IMR-90 (cell line): Measurements from ENCODE around the gene ORC1. TPM values are rescaled to one million over a fixed set of nuclear protein-coding genes. Genes with fewer than 3 reads are reported as not detected.

Source experiments
- ATAC-seq: fragments of 200-7000 bp; cut with Tn5 transposase; 2 replicates; pipeline ENCODE4 v1.9.1; 2020; ENCODE audit warnings: low read depth, mild to moderate bottlenecking, moderate library complexity
- BruUV-seq: library from RNA; stranded (reverse); fragments of 400-500 nt; replicated peaks from 2 replicates; lab custom pipeline; 2021; lab: Mats Ljungman, UMichigan
- CTCF ChIA-PET: fragments of 300-600 bp; formaldehyde crosslinking; extraction: SDS; loops from one replicate; lab custom pipeline; 2021; ENCODE audit warnings: antibody characterized with exemption; lab: Yijun Ruan, JAX
- POLR2A ChIA-PET: fragments of 300-600 bp; sonication (Branson Sonifier 250); formaldehyde crosslinking; loops from one replicate; lab custom pipeline; 2022; ENCODE audit warnings: antibody characterized with exemption; ENCODE audit not compliant: unreplicated experiment; lab: Charles Lee
- DNase-seq: peaks from one replicate; pipeline ENCODE4 v3.0.0; 2013
- H2AFZ ChIP-seq: replicated peaks from 2 replicates; pipeline ENCODE3; 2013; ENCODE audit warnings: low read length, mild to moderate bottlenecking; ENCODE audit not compliant: poor library complexity
- H2AK5ac ChIP-seq: 2 replicates; pipeline ENCODE4 v1.6.1; 2013; ENCODE audit warnings: low read depth, low read length, inconsistent platforms
- H2AK9ac ChIP-seq: replicated peaks from 2 replicates; pipeline ENCODE3; 2013; ENCODE audit warnings: mild to moderate bottlenecking, low read depth, low read length, moderate library complexity; ENCODE audit not compliant: poor library complexity
- H2BK120ac ChIP-seq: 2 replicates; pipeline ENCODE4 v1.6.1; 2013; ENCODE audit warnings: low read depth, low read length, inconsistent platforms
- H2BK15ac ChIP-seq: 3 replicates; pipeline ENCODE4 v1.6.1; 2013; ENCODE audit warnings: low read depth, low read length, inconsistent platforms
- H2BK20ac ChIP-seq: 2 replicates; pipeline ENCODE4 v1.6.1; 2013; ENCODE audit warnings: low read depth, mild to moderate bottlenecking, inconsistent platforms, low read length, moderate library complexity
- H2BK5ac ChIP-seq: 2 replicates; pipeline ENCODE4 v1.6.1; 2013; ENCODE audit warnings: mild to moderate bottlenecking, low read depth, low read length, inconsistent platforms; ENCODE audit not compliant: poor library complexity, severe bottlenecking
- H3K14ac ChIP-seq: replicated peaks from 2 replicates; pipeline ENCODE4 v1.6.1; 2013; ENCODE audit warnings: low read depth, low read length, inconsistent platforms
- H3K18ac ChIP-seq: 2 replicates; pipeline ENCODE4 v1.6.1; 2013; ENCODE audit warnings: low read depth, low read length, control low read depth
- H3K23ac ChIP-seq: 2 replicates; pipeline ENCODE4 v1.6.1; 2013; ENCODE audit warnings: low read depth, low read length, inconsistent platforms
- H3K27ac ChIP-seq: 2 replicates; pipeline ENCODE4 v1.5.1; 2013; ENCODE audit warnings: mild to moderate bottlenecking, control low read depth, low read length; ENCODE audit not compliant: insufficient read depth
- H3K27me3 ChIP-seq: 2 replicates; pipeline ENCODE4 v1.6.1; 2013; ENCODE audit warnings: low read length; ENCODE audit not compliant: control insufficient read depth, insufficient read depth
- H3K36me3 ChIP-seq: 2 replicates; pipeline ENCODE4 v1.6.1; 2013; ENCODE audit warnings: low read length, mixed read lengths; ENCODE audit not compliant: control insufficient read depth, insufficient read depth
- H3K4ac ChIP-seq: 2 replicates; pipeline ENCODE4 v1.6.1; 2013; ENCODE audit warnings: low read depth, low read length, inconsistent platforms
- H3K4me1 ChIP-seq: 2 replicates; pipeline ENCODE4 v1.6.1; 2013; ENCODE audit warnings: low read length, mixed read lengths; ENCODE audit not compliant: control insufficient read depth, insufficient read depth
- H3K4me2 ChIP-seq: 2 replicates; pipeline ENCODE4 v1.6.1; 2013; ENCODE audit warnings: low read depth, mild to moderate bottlenecking, control low read depth, low read length, moderate library complexity
- H3K4me3 ChIP-seq: 2 replicates; pipeline ENCODE4 v1.5.1; 2013; ENCODE audit warnings: low read depth, mild to moderate bottlenecking, control low read depth, low read length, moderate library complexity; ENCODE audit not compliant: insufficient read depth
- H3K56ac ChIP-seq: 2 replicates; pipeline ENCODE4 v1.6.1; 2013; ENCODE audit warnings: low read length, inconsistent platforms; ENCODE audit not compliant: insufficient read depth; ENCODE audit errors: extremely low read depth
- H3K79me1 ChIP-seq, 2 experiments: 2 replicates each; pipeline ENCODE4 v1.6.1; 2013; ENCODE audit warnings: low read length in 2 of 2, inconsistent platforms in 1 of 2, low read depth in 1 of 2
- H3K9ac ChIP-seq: 2 replicates; pipeline ENCODE4 v1.6.1; 2013; ENCODE audit warnings: low read depth, low read length, control low read depth
- H3K9me1 ChIP-seq: 2 replicates; pipeline ENCODE4 v1.6.1; 2013; ENCODE audit warnings: low read length, inconsistent platforms; ENCODE audit not compliant: insufficient read depth
- H3K9me3 ChIP-seq: 2 replicates; pipeline ENCODE4 v1.6.1; 2013; ENCODE audit warnings: low read length; ENCODE audit not compliant: control insufficient read depth, insufficient read depth
- H4K20me1 ChIP-seq: 2 replicates; pipeline ENCODE4 v1.6.1; 2013; ENCODE audit warnings: low read length, inconsistent platforms; ENCODE audit not compliant: insufficient read depth
- H4K5ac ChIP-seq: 2 replicates; pipeline ENCODE4 v1.6.1; 2013; ENCODE audit warnings: mild to moderate bottlenecking, low read depth, low read length, control low read depth
- H4K8ac ChIP-seq, 2 experiments: 2 replicates each; pipeline ENCODE4 v1.6.1; 2013; ENCODE audit warnings: low read depth in 2 of 2, low read length in 2 of 2, control low read depth in 1 of 2, inconsistent platforms in 1 of 2
- H4K91ac ChIP-seq: 2 replicates; pipeline ENCODE4 v1.6.1; 2013; ENCODE audit warnings: low read depth, low read length, inconsistent platforms; ENCODE audit not compliant: insufficient read depth
- MAZ ChIP-seq: IDR thresholded peaks from 2 replicates; pipeline ENCODE4 v1.6.1; 2012; ENCODE audit warnings: low read depth, mild to moderate bottlenecking, low read length, improper control_type of control experiment, moderate library complexity, borderline replicate concordance
- MXI1 ChIP-seq: IDR thresholded peaks from 2 replicates; pipeline ENCODE4 v1.6.1; 2012; ENCODE audit warnings: low read depth, mild to moderate bottlenecking, low read length, moderate library complexity, borderline replicate concordance
- WGBS, 2 experiments: methylation state at CpG; one replicate each; pipeline versions ENCODE4 v1.1.5 to v1.1.7; 2013; ENCODE audit warnings: missing lambda C conversion rate in 2 of 2; ENCODE audit not compliant: insufficient read length in 1 of 2; ENCODE audit errors: extremely low coverage in 2 of 2; 5-methylcytosine and 5-hydroxymethylcytosine counted together
- dilution Hi-C: fragments of 300-500 bp; cut with HindIII; formaldehyde crosslinking; loops from one replicate; pipeline ENCODE4 v1.14.3; 2018; ENCODE audit warnings: low sequenced_read_pairs; ENCODE audit not compliant: unreplicated experiment
- in situ Hi-C: fragments of 300-500 bp; cut with MboI; formaldehyde crosslinking; loops from 3 replicates; pipeline ENCODE4 v1.14.3; 2019; ENCODE audit warnings: low sequenced_read_pairs, inconsistent platforms, mixed read lengths
- intact Hi-C: fragments of 100-400 bp; cut with micrococcal nuclease; formaldehyde crosslinking; loops from 2 replicates; pipeline ENCODE4 v1.10.0; 2022
- polyA plus RNA-seq, 3 experiments: library from polyadenylated mRNA; depleted of rRNA; stranded (reverse); fragments of >200 nt; gene quantifications; 2 replicates each; pipeline ENCODE4 v1.2.3, GENCODE V29; 2012; ENCODE audit warnings: low replicate concordance in 1 of 3
- total RNA-seq: library from RNA; depleted of rRNA; stranded (reverse); fragments of >200 nt; gene quantifications from 2 replicates; pipeline ENCODE4 v1.2.3, GENCODE V29; 2012

ORC1 gene
- total and polyA plus RNA-seq, 2 of the 4 experiments (the other 2 are of a cell fraction): 6.3 to 10.6 TPM

DNA sequence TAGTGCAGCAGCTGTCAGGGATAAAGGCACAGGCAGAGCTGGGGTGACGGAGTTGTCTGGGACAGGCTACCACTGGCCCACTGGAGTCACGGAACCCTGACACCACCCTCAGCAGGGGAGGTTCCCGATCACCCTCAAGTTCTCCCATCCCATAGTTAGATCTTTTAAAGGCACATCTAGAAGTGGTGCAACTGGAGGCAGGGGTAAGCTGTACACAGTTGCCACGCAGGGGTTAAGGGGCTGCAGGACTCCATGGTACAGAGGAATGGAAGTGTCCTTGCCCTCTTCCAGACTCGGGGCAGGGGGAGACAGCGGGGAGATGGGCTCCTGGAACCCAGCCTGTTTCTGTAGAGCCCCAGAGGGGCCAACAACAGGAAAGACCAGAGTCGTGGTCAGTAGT lies 51.5 kb downstream of the ORC1 start:
- H3K14ac ChIP-seq: no peak overlapping the region
- H3K9me1 ChIP-seq: 0 out of 2 replicates have a peak, but pooled peaks cover 8% of the 10 kb centered on the region
- dilution Hi-C loops (no loop called here), in situ Hi-C loops (no loop called here), intact Hi-C loops (no loop called here)
- no peak overlapping the region for H3K18ac ChIP-seq
- H3K4ac ChIP-seq: no peak overlapping the region
- H2BK5ac ChIP-seq: no peak overlapping the region
- no peak overlapping the region for H2AK5ac ChIP-seq
- DNase-seq (no peak), ATAC-seq (no peak)
- H2BK20ac ChIP-seq: no peak overlapping the region
- no peak overlapping the region for H3K4me2 ChIP-seq
- no peak overlapping the region for H4K91ac ChIP-seq
- H2BK15ac ChIP-seq: no peak overlapping the region
- WGBS, 2 experiments: 92% methylated on average over 2 of the region's 7 CpGs; no CpG with 5 or more reads in 1 of the 2 experiments
- H4K8ac ChIP-seq: no peak overlapping the region
- no peak overlapping the region for H3K23ac ChIP-seq
- no peak overlapping the region for H2AFZ ChIP-seq
- H3K79me1 ChIP-seq: peaks cover 0 to 3% of the 10 kb centered on the region in 2 experiments; a peak in 1 of 4 replicates
- TF ChIP-seq MXI1 (no peak), MAZ (no peak)
- H3K27me3 ChIP-seq: no peaks in the 10 kb centered on the region
- peaks cover 53% of the 10 kb centered on the region for H3K36me3 ChIP-seq
- no peak overlapping the region for H3K4me3 ChIP-seq
- H4K20me1 ChIP-seq: no peaks in the 10 kb centered on the region; the same call in none of the 2 replicates
- POLR2A ChIA-PET: no interaction called here
- H3K9me3 ChIP-seq: no peaks in the 10 kb centered on the region
- CTCF ChIA-PET: no interaction called here
- no peak overlapping the region for H3K27ac ChIP-seq
- no peak overlapping the region for H3K56ac ChIP-seq
- H3K4me1 ChIP-seq: no peaks in the 10 kb centered on the region; the same call in 1 of the 2 replicates
- BruUV-seq: no TSS peak
- no peak overlapping the region for H4K5ac ChIP-seq
- H2AK9ac ChIP-seq: peak overlapping the region; percentile 29
- no peak overlapping the region for H2BK120ac ChIP-seq
- no peak overlapping the region for H3K9ac ChIP-seq
